Measurements from ENCODE around the gene PIRT. TPM values are rescaled to one million over a fixed set of nuclear protein-coding genes. Genes with fewer than 3 reads are reported as not detected.

PIRT gene
- polyA plus RNA-seq, 1 donor (not counting 4 experiments of a cell fraction or from before 2014, with no cell fraction given) = not detected

- no peak for DNase-seq (ENCODE audit: low read depth, low spot score)
- Histone ChIP-seq H3K9ac (ENCODE audit: control insufficient read depth, extremely low read depth, insufficient read depth, low read length) (no peak overlapping the region), H3K9me3 (ENCODE audit: control insufficient read depth, low read depth, low read length) (no peaks in the 10 kb centered on the region), H3K9me1 (ENCODE audit: control insufficient read depth, extremely low read depth, insufficient read depth, low read length) (no peaks in the 10 kb centered on the region), H3K27ac (ENCODE audit: control insufficient read depth, insufficient read depth, low read length) (no peak overlapping the region), H3K79me2 (ENCODE audit: control insufficient read depth, insufficient read depth, low read length) (no peaks in the 10 kb centered on the region), H3K4me2 (ENCODE audit: control insufficient read depth, extremely low read depth, insufficient read depth, low read depth, low read length) (peak overlapping the region; percentile 85), H4K20me1 (ENCODE audit: control insufficient read depth, extremely low read depth, insufficient read depth, low read length) (no peaks in the 10 kb centered on the region), H2AFZ (ENCODE audit: control insufficient read depth, low read length) (no peak overlapping the region), H3K4me1 (ENCODE audit: control insufficient read depth, extremely low read depth, insufficient read depth, low read length) (peaks cover 5% of the 10 kb centered on the region), H3K36me3 (ENCODE audit: control insufficient read depth in 2 of 2, extremely low read depth in 1 of 2, insufficient read depth in 2 of 2, low read length in 2 of 2) (no peaks in the 10 kb centered on the region), H3K27me3 (ENCODE audit: control insufficient read depth, extremely low read depth, insufficient read depth, low read length) (peaks cover 3% of the 10 kb centered on the region), H3K4me3 (ENCODE audit: control insufficient read depth in 2 of 3, extremely low read depth in 1 of 3, insufficient read depth in 2 of 3, low read depth in 1 of 3, low read length in 3 of 3) (peak overlapping the region in 1 of 3 experiments; percentile 33)
- FAIRE-seq = no peak
- TF ChIP-seq, protein P1, sequence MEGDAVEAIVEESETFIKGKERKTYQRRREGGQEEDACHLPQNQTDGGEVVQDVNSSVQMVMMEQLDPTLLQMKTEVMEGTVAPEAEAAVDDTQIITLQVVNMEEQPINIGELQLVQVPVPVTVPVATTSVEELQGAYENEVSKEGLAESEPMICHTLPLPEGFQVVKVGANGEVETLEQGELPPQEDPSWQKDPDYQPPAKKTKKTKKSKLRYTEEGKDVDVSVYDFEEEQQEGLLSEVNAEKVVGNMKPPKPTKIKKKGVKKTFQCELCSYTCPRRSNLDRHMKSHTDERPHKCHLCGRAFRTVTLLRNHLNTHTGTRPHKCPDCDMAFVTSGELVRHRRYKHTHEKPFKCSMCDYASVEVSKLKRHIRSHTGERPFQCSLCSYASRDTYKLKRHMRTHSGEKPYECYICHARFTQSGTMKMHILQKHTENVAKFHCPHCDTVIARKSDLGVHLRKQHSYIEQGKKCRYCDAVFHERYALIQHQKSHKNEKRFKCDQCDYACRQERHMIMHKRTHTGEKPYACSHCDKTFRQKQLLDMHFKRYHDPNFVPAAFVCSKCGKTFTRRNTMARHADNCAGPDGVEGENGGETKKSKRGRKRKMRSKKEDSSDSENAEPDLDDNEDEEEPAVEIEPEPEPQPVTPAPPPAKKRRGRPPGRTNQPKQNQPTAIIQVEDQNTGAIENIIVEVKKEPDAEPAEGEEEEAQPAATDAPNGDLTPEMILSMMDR (optimal IDR thresholded peaks at IDR 0.05 in 1 of 3, IDR thresholded peaks at IDR 0.05 in 1 of 3, conservative IDR thresholded peaks at IDR 0.05 in 1 of 3; ENCODE audit: extremely low read depth in 1 of 3, insufficient read depth in 2 of 3, low read length in 3 of 3) = no peak
- TF ChIP-seq EZH2 (IDR thresholded peaks at IDR 0.05; ENCODE audit: low read length) = no peak
- dilution Hi-C loops (cut with MboI; ENCODE audit: extremely low pct_ligation_motif_present, low sequenced_read_pairs) = no loop called here
Observed at GRCh38 chr17:10845388-10845751, 7.5 kb upstream of the PIRT start.

GRCh38 chr17:10844621-10845387 is 6.9 kb upstream of the PIRT start:
- peaks cover 5% of the 10 kb centered on the region for H3K4me1 ChIP-seq (ENCODE audit: control insufficient read depth, extremely low read depth, insufficient read depth, low read length)
- FAIRE-seq (peak; percentile 80), DNase-seq (ENCODE audit: low read depth, low spot score) (peak; percentile 38)
- H3K79me2 ChIP-seq (ENCODE audit: control insufficient read depth, insufficient read depth, low read length) = no peaks in the 10 kb centered on the region
- peak overlapping the region; percentile 22 for H3K9ac ChIP-seq (ENCODE audit: control insufficient read depth, extremely low read depth, insufficient read depth, low read length)
- no peaks in the 10 kb centered on the region for H3K9me3 ChIP-seq (ENCODE audit: control insufficient read depth, low read depth, low read length)
- TF ChIP-seq, protein P1 (optimal IDR thresholded peaks at IDR 0.05 in 1 of 3, IDR thresholded peaks at IDR 0.05 in 1 of 3, conservative IDR thresholded peaks at IDR 0.05 in 1 of 3; ENCODE audit: extremely low read depth in 1 of 3, insufficient read depth in 2 of 3, low read length in 3 of 3) = peak; percentile 72 to 99 (median 89)
- TF ChIP-seq EZH2 (IDR thresholded peaks at IDR 0.05; ENCODE audit: low read length) = no peak
- dilution Hi-C loops (cut with MboI; ENCODE audit: extremely low pct_ligation_motif_present, low sequenced_read_pairs) = no loop called here
- no peaks in the 10 kb centered on the region for H4K20me1 ChIP-seq (ENCODE audit: control insufficient read depth, extremely low read depth, insufficient read depth, low read length)
- no peaks in the 10 kb centered on the region for H3K9me1 ChIP-seq (ENCODE audit: control insufficient read depth, extremely low read depth, insufficient read depth, low read length)
- H2AFZ ChIP-seq (ENCODE audit: control insufficient read depth, low read length) = peak overlapping the region; percentile 86
- H3K27me3 ChIP-seq (ENCODE audit: control insufficient read depth, extremely low read depth, insufficient read depth, low read length) = peaks cover 3% of the 10 kb centered on the region
- no peak overlapping the region for H3K27ac ChIP-seq (ENCODE audit: control insufficient read depth, insufficient read depth, low read length)
- no peaks in the 10 kb centered on the region for H3K36me3 ChIP-seq (ENCODE audit: control insufficient read depth in 2 of 2, extremely low read depth in 1 of 2, insufficient read depth in 2 of 2, low read length in 2 of 2)
- peak overlapping the region; percentile 85 for H3K4me2 ChIP-seq (ENCODE audit: control insufficient read depth, extremely low read depth, insufficient read depth, low read depth, low read length)
- peak overlapping the region; percentile 33 to 60 (median 39) for H3K4me3 ChIP-seq (ENCODE audit: control insufficient read depth in 2 of 3, extremely low read depth in 1 of 3, insufficient read depth in 2 of 3, low read depth in 1 of 3, low read length in 3 of 3)

Data from keratinocyte (primary cell).